ENCODE measurements around the gene LGR4. TPM values are rescaled to one million over a fixed set of nuclear protein-coding genes. Genes with fewer than 3 reads are reported as not detected.
A peak's percentile ranks its signal among the peaks of the same experiment; 100 is the strongest.
"Not testable (repeated sequence)": the region's sequence is repeated elsewhere in the genome, so short reads cannot be mapped to it uniquely, and the experiment has no call there.

Gene LGR4
- 10 to 100 TPM; 18.1 to 31.5 (median 26.1) TPM for total RNA-seq

GRCh38 chr11:27472398-27473016, at the start of gene LGR4:
Gene LGR4, minus strand, starts transcription at chr11:27472790. Its CDS starts 488 bp downstream, at chr11:27472302.
- peak; percentile 93 for ATAC-seq (ENCODE audit: low FRiP score)
- no peak for TF ChIP-seq CTCF (IDR thresholded peaks at IDR 0.05)
- peak; percentile 78 for DNase-seq (ENCODE audit: low spot score)

- no peak for TF ChIP-seq CTCF (IDR thresholded peaks at IDR 0.05)
- no peak for ATAC-seq (ENCODE audit: low FRiP score)
- DNase-seq (ENCODE audit: low spot score) = no peak
These were observed 47.6 kb upstream of the LGR4 start for GRCh38 chr11:27520226-27520625.

GRCh38 chr11:27518518-27518917, 45.9 kb upstream of the LGR4 start:
- DNase-seq (ENCODE audit: low spot score) (no peak), ATAC-seq (ENCODE audit: low FRiP score) (no peak)
- no peak for TF ChIP-seq CTCF (IDR thresholded peaks at IDR 0.05)

- not testable (repeated sequence) for DNase-seq (ENCODE audit: low spot score); ATAC-seq (ENCODE audit: low FRiP score)
These were observed 44.9 kb upstream of the LGR4 start for GRCh38 chr11:27517490-27517889.

GRCh38 chr11:27514558-27514957, 42.0 kb upstream of the LGR4 start:
- no peak for ATAC-seq (ENCODE audit: low FRiP score)
- TF ChIP-seq CTCF (IDR thresholded peaks at IDR 0.05) = no peak
- DNase-seq (ENCODE audit: low spot score) = no peak

- ATAC-seq (ENCODE audit: low FRiP score) = no peak
- no peak for TF ChIP-seq CTCF (IDR thresholded peaks at IDR 0.05)
- DNase-seq (ENCODE audit: low spot score) = no peak
These were observed 41.5 kb upstream of the LGR4 start for GRCh38 chr11:27514076-27514475.

- no peak for TF ChIP-seq CTCF (IDR thresholded peaks at IDR 0.05)
- no peak for DNase-seq (ENCODE audit: low spot score)
- ATAC-seq (ENCODE audit: low FRiP score) = no peak
These were observed 40.8 kb upstream of the LGR4 start for GRCh38 chr11:27513389-27513788.
